Stimulated activated CD8-positive, alpha-beta memory T cell treated with anti-CD3 and anti-CD28 coated beads, Interleukin-4, amount 100 ng/mL, for 24 hours (primary cell): ENCODE results near the gene TBX5.

Experiments used
- DNase-seq: peaks from one replicate; pipeline ENCODE4 v3.0.0-alpha.2; 2020; ENCODE audit warnings: low read depth

The TBX5 gene

DNA sequence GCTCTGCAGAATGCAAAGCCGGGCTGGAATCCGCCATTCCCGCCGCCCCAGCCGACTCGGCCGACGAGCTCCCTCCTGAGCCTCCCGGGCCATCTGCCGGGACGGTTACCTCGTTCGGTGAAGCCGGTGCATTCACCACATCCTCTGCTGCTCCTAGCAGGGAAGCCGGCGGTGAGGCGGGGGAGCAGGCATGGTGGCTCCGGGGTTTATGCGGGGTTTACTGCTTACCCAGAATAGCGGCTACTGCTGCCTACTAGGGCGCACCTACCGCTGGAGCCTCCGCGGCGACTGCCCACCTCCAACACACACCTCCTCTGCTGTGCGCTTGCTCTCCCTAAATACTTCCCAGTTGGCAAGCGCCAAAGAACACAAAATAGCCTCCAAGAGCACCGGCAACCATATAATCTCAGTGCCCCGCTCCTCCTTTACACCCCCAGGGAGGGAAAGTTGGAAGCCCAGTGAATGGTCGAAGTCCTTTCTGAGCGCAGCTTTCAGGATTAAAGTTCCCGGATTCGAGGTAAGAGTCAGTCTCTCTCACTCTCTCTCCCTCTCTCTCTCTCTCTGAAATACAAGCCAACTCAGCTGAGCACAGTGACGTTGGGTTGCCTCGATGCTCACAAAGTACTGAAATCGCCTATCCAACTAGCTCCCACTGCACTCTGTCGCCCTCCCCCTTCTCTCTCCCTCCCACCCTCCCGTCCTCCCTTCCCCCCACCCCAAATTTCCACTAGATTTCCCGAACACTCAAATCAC lies at the start of gene TBX5:
Gene TBX5, minus strand, starts transcription at position 626 of the 753 bp plus-strand sequence. CDS start 2,246 bp downstream, outside the sequence.
- no peak for DNase-seq

DNA sequence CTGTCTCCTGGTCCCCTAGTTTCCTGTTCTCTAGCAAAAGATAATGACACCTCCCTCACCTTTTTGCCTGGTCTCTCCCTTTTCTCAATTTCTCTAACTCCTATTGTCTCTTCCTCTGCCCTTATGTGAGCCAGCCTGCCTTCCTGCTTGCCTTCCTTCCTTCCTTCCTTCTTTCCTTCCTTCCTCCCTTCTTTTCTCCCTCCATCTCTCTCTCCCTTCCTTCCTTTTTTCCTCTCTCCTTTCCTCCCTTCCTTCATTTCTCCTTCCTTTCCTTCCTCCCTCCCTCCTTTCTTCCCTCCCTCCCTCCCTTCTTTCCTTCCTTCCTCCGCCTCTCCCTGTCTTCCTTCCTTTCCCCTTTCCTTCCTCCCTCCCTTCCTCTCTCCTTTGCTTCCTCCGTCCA lies 45.7 kb upstream of the TBX5 start:
- DNase-seq: no peak

DNA sequence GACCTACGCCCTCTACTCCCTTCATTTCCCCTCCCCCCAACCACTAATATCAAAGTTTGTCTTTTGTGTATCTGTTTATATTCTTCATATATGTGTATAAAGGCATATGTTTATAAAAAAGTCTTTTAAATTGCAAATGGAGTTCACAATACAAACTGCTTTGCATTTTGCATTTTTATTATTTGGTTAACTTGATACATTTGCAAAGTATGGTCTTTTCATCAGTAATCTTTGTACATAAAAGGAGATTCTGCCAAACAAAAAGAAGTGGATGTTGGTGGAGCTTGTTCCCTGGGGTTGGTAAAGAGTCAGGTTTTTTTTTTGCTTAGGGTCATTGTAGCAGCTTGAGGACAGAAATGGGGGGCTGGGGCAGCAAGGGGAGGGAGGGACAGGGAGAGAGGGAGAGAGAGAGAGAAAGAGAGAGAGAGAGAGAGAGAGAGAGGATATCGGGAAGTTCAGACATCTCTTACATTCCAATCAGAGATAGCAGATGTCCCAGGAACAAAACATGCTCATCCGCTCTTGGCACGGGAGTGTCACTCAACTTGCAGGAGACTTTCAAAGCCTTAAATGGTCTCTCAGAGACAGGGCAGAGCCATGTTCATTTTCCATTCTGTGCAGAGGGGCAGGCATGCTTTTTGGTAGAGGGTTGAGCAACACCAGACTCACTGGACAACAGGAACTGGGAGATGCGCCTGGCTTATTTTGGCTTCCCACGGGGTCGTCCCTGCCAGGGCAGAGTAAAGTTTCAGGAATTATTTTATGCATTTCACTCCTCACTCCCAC lies 44.8 kb upstream of the TBX5 start:
- DNase-seq: no peak

DNA sequence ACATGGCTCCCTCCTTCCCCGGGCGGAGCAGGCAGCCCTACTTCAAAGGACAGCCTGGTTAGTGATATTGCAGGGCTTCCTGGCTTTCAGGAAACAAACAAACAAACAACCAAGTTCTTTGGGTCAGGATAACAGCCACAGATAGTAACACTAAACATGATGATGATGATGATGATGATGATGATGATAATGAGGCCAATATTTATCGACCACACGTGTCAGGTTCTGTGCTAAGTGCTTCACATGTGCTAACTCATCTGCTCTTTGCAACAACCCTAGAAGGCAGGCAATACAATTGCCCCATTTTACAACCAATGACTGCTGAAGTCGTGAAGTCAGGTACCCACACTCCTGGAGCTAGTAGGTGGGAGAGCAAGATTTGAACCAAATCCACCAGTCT lies 44.1 kb upstream of the TBX5 start:
- DNase-seq: no peak

DNA sequence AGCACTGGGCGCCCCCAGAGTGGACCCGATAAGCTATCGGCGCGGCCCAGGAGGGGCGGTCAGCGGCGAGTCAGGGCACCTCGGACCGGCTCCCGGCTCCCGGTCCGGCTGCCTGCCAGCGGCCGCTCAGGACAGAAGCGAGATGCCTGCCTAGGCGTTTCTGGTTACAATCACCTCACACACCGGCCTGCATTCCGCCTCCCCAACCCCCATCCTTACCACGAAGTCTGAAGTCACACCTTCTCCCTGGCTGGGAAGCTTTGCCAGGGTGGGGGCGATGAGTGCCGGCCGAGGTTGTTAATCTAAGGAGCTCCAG lies 42.6 kb upstream of the TBX5 start:
- no peak for DNase-seq

DNA sequence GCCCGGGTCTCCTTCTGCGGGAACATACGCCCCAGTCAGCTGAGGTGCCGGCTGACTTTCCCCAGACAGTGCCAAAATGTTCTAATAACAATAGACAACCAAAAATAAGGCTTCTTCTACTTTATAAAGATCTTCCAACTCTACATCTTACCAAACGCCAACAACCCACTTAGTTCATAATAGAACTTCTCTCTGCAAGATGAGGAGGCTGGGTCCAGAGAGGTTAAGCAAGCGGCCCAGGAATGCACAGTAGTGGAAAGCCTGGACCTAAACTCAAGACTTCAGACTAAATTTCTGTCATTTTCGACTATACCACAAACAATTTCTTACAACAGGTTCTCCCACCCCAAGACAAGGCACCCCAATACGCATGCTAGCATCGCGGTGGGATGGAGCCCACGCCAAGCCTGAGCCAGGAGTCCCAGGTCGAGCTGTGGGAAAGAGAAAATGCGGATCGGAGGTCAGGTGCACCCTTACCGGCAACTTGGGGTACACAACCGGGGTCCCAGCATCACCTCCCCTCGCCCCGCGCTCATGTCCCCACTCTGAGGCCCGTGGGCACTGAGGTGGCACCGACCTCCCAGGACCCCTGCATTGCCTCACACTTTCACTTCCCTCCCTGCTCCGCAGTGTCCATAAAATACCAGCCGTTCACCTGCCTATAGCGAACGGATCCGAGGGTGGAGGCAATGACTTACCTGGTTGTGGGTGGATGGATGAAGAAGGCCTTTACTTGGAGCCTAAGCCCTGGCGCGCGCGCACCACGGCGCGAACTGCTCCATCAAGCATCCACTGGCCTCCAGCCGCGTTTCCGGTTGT lies 42.1 kb upstream of the TBX5 start:
- DNase-seq: no peak

DNA sequence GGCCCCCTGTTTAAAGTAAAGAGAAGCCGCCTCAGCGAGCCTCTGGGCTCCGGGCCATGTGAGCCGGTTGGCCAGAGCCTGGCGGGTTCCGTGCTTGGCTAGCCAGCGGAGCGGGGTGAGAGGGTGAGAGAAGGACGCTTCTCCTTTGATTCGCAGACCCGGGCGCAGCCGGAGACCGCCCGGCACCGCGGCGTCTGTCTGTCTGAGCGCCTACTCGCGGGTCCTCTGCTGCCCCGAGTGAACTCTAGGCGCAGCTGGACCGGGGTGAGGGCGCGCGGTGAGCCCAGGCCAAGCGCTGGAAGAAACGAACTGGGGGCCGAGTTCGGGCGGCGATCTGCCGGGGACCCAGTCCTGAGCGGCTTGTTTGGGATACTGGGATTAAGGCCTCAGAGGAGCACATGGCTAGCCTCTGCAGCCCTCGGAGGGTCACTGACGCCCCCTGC lies 41.4 kb upstream of the TBX5 start:
- DNase-seq: no peak

DNA sequence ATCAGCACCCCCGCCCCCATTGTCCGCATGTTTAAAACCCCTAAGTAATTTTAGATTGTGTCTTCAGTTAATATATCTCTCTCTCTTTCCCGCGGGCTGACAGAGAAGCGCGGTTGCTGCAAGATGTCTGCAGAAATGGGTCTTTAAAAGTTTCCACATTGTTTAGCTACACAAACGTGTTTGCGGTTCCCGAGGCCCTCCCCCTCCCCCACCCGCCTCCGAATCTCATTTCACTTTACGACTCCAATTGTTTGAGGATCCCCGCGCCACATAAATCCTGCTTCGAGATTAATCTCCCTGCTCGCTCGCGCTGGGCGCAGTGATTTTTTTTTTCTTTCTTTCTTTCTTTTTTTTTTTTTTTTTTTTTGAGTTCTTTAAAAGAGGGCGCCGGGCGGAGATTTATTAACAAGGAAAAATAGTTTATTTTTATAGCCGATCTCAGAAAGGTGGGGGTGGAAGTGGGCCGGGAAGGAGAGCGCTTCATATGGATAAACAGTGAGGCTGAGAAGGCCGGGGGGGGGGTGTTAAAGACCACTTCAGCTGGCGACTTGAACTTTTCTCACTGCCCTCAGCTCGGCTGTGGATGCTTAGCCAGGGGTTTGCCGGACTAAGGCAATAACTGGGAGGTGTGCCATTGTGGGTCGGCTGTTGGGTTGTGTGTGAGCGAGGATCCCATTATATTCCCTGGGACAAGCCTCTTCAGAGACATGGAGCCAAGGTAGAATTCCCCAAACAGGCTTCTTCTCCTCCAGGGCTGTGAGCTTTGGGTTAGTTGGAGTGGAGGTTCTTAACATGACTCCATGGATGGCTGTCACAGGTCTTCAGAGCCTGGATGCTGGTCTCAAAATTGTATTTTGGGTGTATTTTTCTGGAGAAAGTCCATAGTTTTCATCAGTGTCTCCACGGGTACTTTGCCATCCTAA lies 39.7 kb upstream of the TBX5 start:
- no peak for DNase-seq

DNA sequence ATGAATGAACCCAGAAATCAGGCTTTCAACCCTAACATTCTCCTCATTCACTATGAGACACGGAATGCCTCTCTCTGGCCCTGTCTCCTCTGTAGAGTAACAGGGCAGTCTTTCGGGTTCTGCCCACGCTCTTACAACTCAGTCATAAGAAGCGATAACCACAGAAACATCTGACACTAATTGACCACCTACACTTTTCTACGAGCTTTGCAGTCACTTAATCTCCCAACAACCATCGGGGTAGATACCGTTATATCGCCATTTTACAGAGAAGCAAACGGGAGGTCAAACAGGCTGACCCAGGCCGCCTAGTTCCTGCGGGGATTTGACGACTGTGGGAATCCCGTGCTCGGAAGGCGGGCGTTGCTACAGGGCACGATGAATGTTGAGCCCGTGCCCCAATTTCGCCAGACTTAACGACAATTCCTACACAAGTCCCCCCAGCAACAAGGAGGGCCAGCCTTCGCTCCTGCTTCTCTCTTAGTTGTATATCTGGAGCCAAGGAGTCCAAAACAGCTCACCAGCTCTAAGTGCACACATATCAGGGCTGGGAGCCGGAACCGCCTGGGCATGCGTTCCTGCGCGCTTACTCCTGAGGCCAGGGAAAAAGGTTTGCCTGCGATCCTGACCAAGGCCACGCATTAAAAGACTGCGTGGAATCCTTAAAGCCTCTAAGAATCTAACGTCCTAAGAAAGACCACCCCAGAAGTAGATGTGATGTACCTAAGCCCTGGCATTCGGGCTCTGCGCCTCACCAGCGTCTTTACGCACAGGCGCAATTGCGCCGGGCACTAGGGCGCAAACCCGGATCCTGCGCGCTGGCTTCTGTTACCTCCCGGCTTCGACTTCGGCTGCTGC lies 38.7 kb upstream of the TBX5 start:
- DNase-seq: no peak

DNA sequence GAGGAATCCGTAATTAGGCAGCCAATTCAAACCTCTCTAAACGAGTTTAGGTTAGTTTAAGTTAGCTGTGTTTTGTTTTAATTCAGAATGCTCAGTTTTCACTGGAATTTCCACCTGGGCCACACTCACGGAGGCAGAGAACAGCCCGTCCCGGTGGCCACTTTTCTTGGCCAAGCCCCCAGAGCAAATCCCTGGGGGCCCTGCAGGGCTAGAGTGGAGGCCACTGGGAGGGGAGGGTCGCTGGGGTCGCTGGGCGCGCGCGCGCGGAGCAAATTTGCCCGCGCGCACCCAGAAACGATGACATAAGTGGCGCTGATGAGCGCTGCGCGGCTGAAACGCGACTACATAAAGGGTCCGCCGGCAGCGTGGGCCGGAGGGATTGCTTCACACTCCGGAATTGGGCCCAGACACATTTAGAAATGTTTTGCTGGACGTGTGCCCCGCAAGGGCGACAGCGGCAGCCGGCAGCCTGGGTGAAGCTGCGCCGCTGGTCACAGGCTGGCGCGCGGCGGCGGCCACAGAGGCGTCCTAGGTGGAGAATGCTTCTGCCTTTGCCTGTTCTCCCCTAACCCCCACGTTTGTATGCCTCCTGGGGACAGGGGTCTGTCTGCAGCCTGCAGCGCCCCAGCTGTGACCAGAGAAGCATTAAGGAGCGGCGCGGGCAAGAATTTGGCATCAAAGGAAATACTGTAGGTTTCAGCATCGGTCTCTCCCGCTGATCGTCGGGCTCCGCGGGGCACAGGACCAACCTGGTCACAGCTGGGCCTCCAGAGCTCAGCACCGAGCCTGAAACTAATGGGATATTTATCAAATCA lies 37.9 kb upstream of the TBX5 start:
- DNase-seq: no peak

DNA sequence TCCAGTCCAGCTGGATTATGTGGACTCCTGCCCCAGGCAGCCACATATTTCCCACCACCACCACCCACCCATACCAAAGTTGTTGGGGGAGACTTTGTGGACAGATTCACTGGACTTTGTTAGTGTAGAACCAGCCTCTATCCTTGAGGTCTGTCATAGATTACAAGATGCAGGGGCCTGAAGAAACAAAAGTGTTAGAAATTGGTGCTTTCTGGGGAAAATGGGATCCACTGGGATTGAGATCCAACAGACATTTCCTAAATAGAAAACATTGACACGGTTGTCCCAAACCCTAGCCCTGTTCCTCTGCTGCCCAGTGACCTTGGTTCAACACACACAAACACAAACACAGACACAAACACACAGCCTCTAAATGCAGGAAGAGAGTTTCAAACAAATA lies 36.6 kb upstream of the TBX5 start:
- no peak for DNase-seq

DNA sequence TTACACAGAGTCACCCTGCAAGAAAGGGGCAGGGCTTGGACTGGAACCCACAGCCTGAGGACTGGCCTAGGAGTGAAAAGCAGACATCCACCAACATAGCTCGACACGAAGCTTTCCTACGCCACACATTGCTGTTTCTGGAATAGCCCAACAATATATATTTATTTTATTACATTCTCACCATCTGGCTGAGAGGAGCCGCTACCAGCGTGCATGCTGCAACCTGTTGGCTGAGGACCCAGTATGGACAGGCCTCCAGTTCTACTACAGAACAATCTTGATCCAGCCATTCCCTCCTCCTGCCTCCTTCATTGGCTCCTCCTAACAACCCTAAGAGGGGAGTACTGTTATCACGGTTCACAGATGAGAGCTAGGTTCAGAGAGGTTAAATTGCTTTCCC lies 35.6 kb upstream of the TBX5 start:
- no peak for DNase-seq

DNA sequence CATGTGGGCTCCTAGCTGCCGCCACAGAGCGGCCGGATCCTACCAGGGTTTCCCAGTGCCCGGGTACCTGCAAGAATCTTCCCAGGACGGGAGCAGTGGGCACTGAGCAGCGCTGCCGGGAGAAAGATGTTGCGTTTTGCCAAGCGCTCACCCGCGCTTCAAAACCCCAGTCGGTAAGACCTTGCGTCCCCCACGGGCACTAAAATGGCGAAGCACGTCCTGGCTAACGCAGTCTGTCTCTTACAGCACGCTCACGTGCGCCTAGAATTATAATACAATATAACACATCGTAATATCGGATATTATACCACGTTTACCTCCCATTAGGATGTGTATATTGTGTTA lies 35.1 kb upstream of the TBX5 start:
- DNase-seq: no peak

DNA sequence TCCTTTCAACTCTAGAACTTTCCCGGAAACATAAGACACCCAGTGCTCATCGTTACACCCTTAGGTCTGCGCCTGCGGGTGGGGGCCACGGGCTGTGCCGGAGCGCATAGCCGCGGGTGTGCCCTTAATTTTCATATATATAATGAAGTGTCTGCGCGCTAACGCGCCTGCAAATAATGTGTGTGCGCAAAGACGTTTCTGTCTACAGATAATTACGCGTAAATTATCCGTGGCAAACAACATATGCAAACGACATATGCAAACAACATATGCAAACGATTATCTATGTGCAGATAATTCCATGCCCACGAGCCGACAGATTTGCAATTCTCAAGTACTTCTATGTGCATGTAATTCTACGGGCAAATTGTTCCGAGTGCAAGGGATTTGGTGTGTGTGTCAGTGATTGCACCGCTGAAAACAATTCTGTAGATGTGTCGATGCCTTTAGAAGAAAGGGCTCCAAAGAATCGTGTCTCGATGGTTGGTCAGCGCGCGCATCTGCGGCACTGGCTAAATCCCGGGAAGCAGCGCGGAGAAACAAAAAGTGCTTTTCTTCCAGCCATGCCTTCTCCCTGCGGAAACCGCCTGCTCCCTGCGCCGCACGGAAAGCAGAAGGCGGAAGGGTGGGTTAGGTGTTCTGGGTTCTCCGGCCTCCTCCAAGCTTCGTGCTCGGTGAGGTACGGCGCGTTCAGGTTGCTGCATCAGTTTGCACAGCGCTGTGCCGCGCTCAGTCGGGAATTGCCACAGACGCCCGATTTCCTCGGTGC lies 34.5 kb upstream of the TBX5 start:
- DNase-seq: no peak

DNA sequence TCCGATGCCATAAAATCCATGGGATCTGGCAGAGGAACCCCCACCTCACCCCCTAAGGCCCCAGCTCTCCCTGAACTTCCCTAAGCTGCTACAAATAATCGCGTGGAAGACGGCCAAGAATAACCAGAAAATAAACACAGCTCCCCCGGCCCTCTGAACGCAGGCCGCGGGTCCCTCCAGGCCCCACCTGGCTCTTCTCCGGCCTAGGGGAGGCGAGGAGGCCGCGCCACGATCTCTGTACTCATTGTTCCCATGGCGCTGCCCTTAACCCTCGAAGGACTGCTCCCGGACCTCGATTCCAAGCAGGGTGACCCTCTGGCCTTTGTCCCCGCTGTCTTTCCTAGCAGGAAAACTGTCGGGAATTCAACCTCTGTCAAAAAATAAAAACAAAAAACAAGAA lies 33.9 kb upstream of the TBX5 start:
- no peak for DNase-seq

DNA sequence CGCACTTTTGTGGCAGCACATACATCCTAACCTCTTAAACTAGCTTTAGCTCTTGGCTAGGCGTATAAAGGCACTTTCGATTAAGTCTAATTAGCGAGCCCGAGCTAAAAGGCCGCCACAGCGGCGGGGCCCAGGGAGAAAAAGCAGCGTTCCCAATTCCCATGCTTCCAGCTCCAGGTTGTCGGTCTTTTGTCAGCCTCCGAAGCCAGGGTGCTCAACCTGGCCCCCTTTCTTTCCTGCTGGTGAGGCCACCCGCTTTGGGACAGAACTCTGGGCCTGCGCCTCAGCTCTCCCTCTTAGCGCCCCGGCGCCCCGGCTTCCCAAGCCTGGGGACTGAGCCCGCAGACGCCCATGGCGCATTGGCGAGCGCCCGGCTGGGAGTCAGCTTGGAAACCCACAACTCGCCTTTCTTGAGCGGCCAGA lies 33.3 kb upstream of the TBX5 start:
- no peak for DNase-seq

DNA sequence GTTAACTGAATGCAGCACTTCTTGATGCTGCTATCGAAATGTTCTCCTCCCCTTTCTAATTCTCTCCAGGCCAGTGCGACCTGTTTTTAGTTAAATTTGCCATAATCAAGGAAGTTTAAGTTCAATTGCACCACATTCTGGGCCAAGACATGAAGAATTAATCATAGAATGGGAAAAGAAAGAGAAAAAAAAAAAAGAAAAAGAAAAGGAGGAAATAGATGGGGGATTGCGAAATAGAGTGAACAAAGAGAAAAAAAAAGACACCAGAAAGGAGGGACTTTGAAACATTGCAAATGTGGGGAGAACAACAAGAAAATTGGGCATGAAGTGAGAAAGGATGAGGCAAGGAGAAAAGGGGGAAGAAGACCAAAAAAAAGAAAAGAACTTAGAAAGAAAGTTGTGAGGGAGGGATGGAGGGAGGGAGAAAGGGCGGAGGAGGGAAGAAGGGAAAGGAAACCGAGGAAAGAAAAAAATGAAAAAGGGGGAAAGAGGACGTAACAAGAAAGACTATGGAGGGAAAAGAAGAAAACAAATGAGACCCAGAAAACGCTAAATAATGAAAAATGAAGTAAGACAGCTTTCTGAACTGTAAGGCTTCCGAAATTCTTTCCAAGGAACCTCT lies 32.8 kb upstream of the TBX5 start:
- no peak for DNase-seq

DNA sequence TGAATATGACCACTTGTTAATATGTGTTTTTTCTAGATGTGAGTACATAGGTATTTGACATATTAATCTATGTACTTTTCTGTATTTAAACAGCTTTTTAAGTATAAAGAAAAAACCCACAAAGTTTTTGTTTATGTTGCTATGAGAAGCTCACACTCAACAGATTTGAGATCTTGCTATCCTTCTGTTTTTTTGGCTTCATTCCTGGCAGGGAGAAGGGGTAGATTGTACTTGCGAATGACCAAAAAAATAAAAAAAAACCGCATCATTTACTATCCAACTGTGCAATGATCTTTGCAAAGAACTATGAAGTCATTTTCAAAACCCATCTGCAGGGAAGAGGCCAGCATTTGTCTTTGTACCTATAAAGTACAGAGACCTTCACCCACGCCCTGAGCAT lies 28.4 kb upstream of the TBX5 start:
- no peak for DNase-seq

DNA sequence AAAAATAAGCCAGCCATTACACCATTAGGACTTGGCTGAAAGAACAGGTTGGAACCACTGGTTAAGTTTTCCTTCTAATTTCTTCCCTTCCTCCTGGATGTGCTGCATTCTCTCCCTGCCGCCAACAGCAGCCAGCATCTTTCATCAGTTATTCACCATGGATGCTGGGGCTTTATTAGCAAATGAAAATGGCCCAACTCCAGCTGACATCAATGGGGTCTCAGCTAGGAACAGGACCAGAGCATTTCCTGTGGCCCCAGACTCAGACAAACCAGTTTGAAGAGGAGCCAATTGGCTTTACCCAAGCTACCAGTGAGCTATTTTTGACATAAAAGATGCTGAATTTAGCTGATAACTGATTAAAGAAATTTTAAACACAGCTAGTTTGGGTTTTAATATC lies 26.0 kb upstream of the TBX5 start:
- DNase-seq: no peak
